Left renal cortex interstitium (tissue), 4 donors: ENCODE measurements around the gene LCE1A. TPM values are rescaled to one million over a fixed set of nuclear protein-coding genes. Genes with fewer than 3 reads are reported as not detected.

Experiments
- DNase-seq, 4 donors: peaks; one replicate each; pipeline ENCODE4 v3.0.0-alpha.2; 2013; ENCODE audit warnings: low read depth in 4 of 4, low spot score in 2 of 4, missing footprints in 1 of 4
- polyA plus RNA-seq, 4 donors: library from polyadenylated mRNA; unstranded; fragments of 120-200 nt; gene quantifications; one replicate each; pipeline ENCODE4 v1.2.1, GENCODE V29; 2013; ENCODE audit not compliant: insufficient read length in 4 of 4

LCE1A gene
- polyA plus RNA-seq, 4 donors, result not detected

GRCh38 chr1:152869808-152870419 lies 42.6 kb downstream of the LCE1A start:
- peak in 3 of 4 donors; percentile 21 to 62 (median 28) for DNase-seq

GRCh38 chr1:152870831-152871730 lies 43.8 kb downstream of the LCE1A start:
- DNase-seq, result no peak

GRCh38 chr1:152871731-152872126 lies 44.5 kb downstream of the LCE1A start:
- no peak for DNase-seq

- no peak for DNase-seq
These were observed 46.2 kb downstream of the LCE1A start for GRCh38 chr1:152873495-152873894.

GRCh38 chr1:152876827-152877226 lies 49.6 kb downstream of the LCE1A start:
- no peak for DNase-seq

Other genes starting within 250 kb of the LCE1A start
- gene LCE3D, start 247.0 kb upstream of the LCE1A start, polyA plus RNA-seq, result not detected
- gene LCE3C, start 227.2 kb upstream of the LCE1A start, polyA plus RNA-seq, result not detected
- gene LCE3B, start 213.7 kb upstream of the LCE1A start, polyA plus RNA-seq, result not detected
- gene LCE3A, start 204.4 kb upstream of the LCE1A start, polyA plus RNA-seq, result not detected
- gene LCE2D, start 164.1 kb upstream of the LCE1A start, polyA plus RNA-seq, result not detected
- gene LCE2C, start 152.2 kb upstream of the LCE1A start, polyA plus RNA-seq, result not detected
- not detected for gene LCE2B, start 141.3 kb upstream of the LCE1A start, polyA plus RNA-seq
- gene LCE2A, start 129.1 kb upstream of the LCE1A start, polyA plus RNA-seq, result not detected
- gene LCE4A, start 119.3 kb upstream of the LCE1A start, polyA plus RNA-seq, result not detected
- gene KPRP, start 69.4 kb upstream of the LCE1A start, polyA plus RNA-seq, result not detected
- gene LCE1F, start 52.3 kb upstream of the LCE1A start, polyA plus RNA-seq, result not detected
- not detected for gene LCE1E, start 41.2 kb upstream of the LCE1A start, polyA plus RNA-seq
- not detected for gene LCE1D, start 30.8 kb upstream of the LCE1A start, polyA plus RNA-seq
- gene LCE1C, start 20.8 kb upstream of the LCE1A start, polyA plus RNA-seq, result not detected
- not detected for gene LCE1B, start 15.5 kb upstream of the LCE1A start, polyA plus RNA-seq
- gene LCE6A, start 15.4 kb downstream of the LCE1A start, polyA plus RNA-seq, result not detected
- not detected for gene LCE7A, start 32.5 kb downstream of the LCE1A start, polyA plus RNA-seq
- gene SMCP, start 50.8 kb downstream of the LCE1A start, polyA plus RNA-seq, result not detected
- gene IVL, start 81.1 kb downstream of the LCE1A start, polyA plus RNA-seq, result under 1 TPM; 0.08 to 0.42 (median 0.30) TPM
- gene SPRR5, start 119.7 kb downstream of the LCE1A start, polyA plus RNA-seq, result not detected
- gene SPRR4, start 143.2 kb downstream of the LCE1A start, polyA plus RNA-seq, result not detected
- not detected for gene SPRR1A, start 156.6 kb downstream of the LCE1A start, polyA plus RNA-seq
- under 1 TPM in 3 of 4 donors, not detected in 1; 0.17 to 0.51 (median 0.18) TPM for gene SPRR3, start 174.3 kb downstream of the LCE1A start, polyA plus RNA-seq
- not detected for gene SPRR1B, start 203.7 kb downstream of the LCE1A start, polyA plus RNA-seq
- not detected for gene SPRR2D, start 213.6 kb downstream of the LCE1A start, polyA plus RNA-seq
- gene SPRR2A, start 230.0 kb downstream of the LCE1A start, polyA plus RNA-seq, result under 1 TPM in 1 of 4 donors, not detected in 3; 0.14 TPM
- not detected for gene SPRR2B, start 244.1 kb downstream of the LCE1A start, polyA plus RNA-seq